HAP-1 (cell line): ENCODE measurements around the gene MTCL1.

Experiments
- DNase-seq, 2 experiments: peaks; one replicate each; pipeline ENCODE4 v3.0.0-alpha.2; 2016 to 2020; ENCODE audit warnings: low spot score in 2 of 2
- H3K27me3 ChIP-seq: fragments of 250-450 bp; sonication (Bioruptor Pico); 2 replicates; pipeline ENCODE4 v1.5.1; 2020; ENCODE audit warnings: low read depth, mild to moderate bottlenecking, moderate library complexity
- H3K36me3 ChIP-seq: fragments of 250-450 bp; sonication (Bioruptor Pico); replicated peaks from 2 replicates; pipeline ENCODE4 v1.5.1; 2020; ENCODE audit warnings: mild to moderate bottlenecking
- H3K4me1 ChIP-seq: fragments of 250-450 bp; sonication (Bioruptor Pico); 2 replicates; pipeline ENCODE4 v1.5.1; 2020; ENCODE audit warnings: mild to moderate bottlenecking
- H3K4me3 ChIP-seq: fragments of 250-450 bp; sonication (Bioruptor Pico); 2 replicates; pipeline ENCODE4 v1.5.1; 2020; ENCODE audit warnings: mild to moderate bottlenecking, moderate library complexity
- H3K9me3 ChIP-seq: fragments of 250-450 bp; sonication (Bioruptor Pico); 2 replicates; pipeline ENCODE4 v1.5.1; 2020; ENCODE audit warnings: mild to moderate bottlenecking, moderate library complexity
- in situ Hi-C: fragments of 300-500 bp; cut with MboI; formaldehyde crosslinking; loops from 3 replicates; pipeline ENCODE4 v1.14.3; 2020; ENCODE audit warnings: low sequenced_read_pairs, inconsistent platforms, mixed read lengths

MTCL1 gene

GRCh38 chr18:8769509-8770095 lies 64.2 kb downstream of the MTCL1 start:
- Histone ChIP-seq H3K4me1 (peaks cover 7% of the 10 kb centered on the region; the same call in 1 of the 2 replicates), H3K4me3 (no peak overlapping the region), H3K27me3 (no peaks in the 10 kb centered on the region), H3K36me3 (no peaks in the 10 kb centered on the region), H3K9me3 (no peaks in the 10 kb centered on the region)
- in situ Hi-C loops: no loop called here
- DNase-seq: no peak

- no peaks in the 10 kb centered on the region for H3K27me3 ChIP-seq
- in situ Hi-C loops: no loop called here
- H3K4me1 ChIP-seq: peaks cover 7% of the 10 kb centered on the region; the same call in 1 of the 2 replicates
- no peak overlapping the region for H3K4me3 ChIP-seq
- DNase-seq: no peak
- no peaks in the 10 kb centered on the region for H3K9me3 ChIP-seq
- no peaks in the 10 kb centered on the region for H3K36me3 ChIP-seq
These were observed 65.3 kb downstream of the MTCL1 start for GRCh38 chr18:8770657-8771056.

GRCh38 chr18:8771930-8772329 lies 66.6 kb downstream of the MTCL1 start:
- no peaks in the 10 kb centered on the region for H3K36me3 ChIP-seq
- in situ Hi-C loops: no loop called here
- no peak for DNase-seq

GRCh38 chr18:8773980-8774379 lies 68.6 kb downstream of the MTCL1 start:
- Histone ChIP-seq H3K36me3 (no peaks in the 10 kb centered on the region), H3K27me3 (no peaks in the 10 kb centered on the region), H3K9me3 (no peaks in the 10 kb centered on the region), H3K4me1 (peaks cover 7% of the 10 kb centered on the region), H3K4me3 (no peak overlapping the region)
- DNase-seq: no peak
- in situ Hi-C loops: no loop called here

More at GRCh38 chr18:8771930-8772329, 66.6 kb downstream of the MTCL1 start:
- Histone ChIP-seq H3K27me3 (no peaks in the 10 kb centered on the region), H3K9me3 (no peaks in the 10 kb centered on the region), H3K4me3 (no peak overlapping the region), H3K4me1 (peaks cover 3% of the 10 kb centered on the region; the same call in 1 of the 2 replicates)

- no peaks in the 10 kb centered on the region for H3K36me3 ChIP-seq
- no peak for DNase-seq
- H3K4me3 ChIP-seq: no peak overlapping the region
- peaks cover 7% of the 10 kb centered on the region for H3K4me1 ChIP-seq
- in situ Hi-C loops: no loop called here
- no peaks in the 10 kb centered on the region for H3K27me3 ChIP-seq
- H3K9me3 ChIP-seq: no peaks in the 10 kb centered on the region
These were observed 70.9 kb downstream of the MTCL1 start for GRCh38 chr18:8776013-8776943.

GRCh38 chr18:8777846-8778245 lies 72.5 kb downstream of the MTCL1 start:
- H3K9me3 ChIP-seq: no peaks in the 10 kb centered on the region
- H3K27me3 ChIP-seq: no peaks in the 10 kb centered on the region
- no peak for DNase-seq
- in situ Hi-C loops: no loop called here
- no peak overlapping the region for H3K4me3 ChIP-seq
- peaks cover 7% of the 10 kb centered on the region for H3K4me1 ChIP-seq
- no peaks in the 10 kb centered on the region for H3K36me3 ChIP-seq

GRCh38 chr18:8778386-8778785 lies 73.0 kb downstream of the MTCL1 start:
- no peaks in the 10 kb centered on the region for H3K27me3 ChIP-seq
- DNase-seq: no peak
- in situ Hi-C loops: no loop called here
- H3K4me1 ChIP-seq: peaks cover 7% of the 10 kb centered on the region
- H3K36me3 ChIP-seq: no peaks in the 10 kb centered on the region
- H3K9me3 ChIP-seq: no peaks in the 10 kb centered on the region
- no peak overlapping the region for H3K4me3 ChIP-seq

GRCh38 chr18:8778824-8779223 lies 73.5 kb downstream of the MTCL1 start:
- Histone ChIP-seq H3K9me3 (no peaks in the 10 kb centered on the region), H3K36me3 (no peaks in the 10 kb centered on the region; the same call in 1 of the 2 replicates), H3K4me3 (no peak overlapping the region), H3K27me3 (no peaks in the 10 kb centered on the region), H3K4me1 (peaks cover 7% of the 10 kb centered on the region)
- in situ Hi-C loops: no loop called here
- DNase-seq: no peak

GRCh38 chr18:8779251-8779650 lies 73.9 kb downstream of the MTCL1 start:
- Histone ChIP-seq H3K36me3 (no peaks in the 10 kb centered on the region; the same call in 1 of the 2 replicates), H3K4me3 (no peak overlapping the region), H3K9me3 (no peaks in the 10 kb centered on the region), H3K4me1 (peaks cover 7% of the 10 kb centered on the region), H3K27me3 (no peaks in the 10 kb centered on the region)
- in situ Hi-C loops: no loop called here
- no peak for DNase-seq

GRCh38 chr18:8780227-8780626 lies 74.9 kb downstream of the MTCL1 start:
- Histone ChIP-seq H3K36me3 (no peaks in the 10 kb centered on the region; the same call in 1 of the 2 replicates), H3K9me3 (no peaks in the 10 kb centered on the region), H3K4me1 (peaks cover 7% of the 10 kb centered on the region), H3K27me3 (no peaks in the 10 kb centered on the region), H3K4me3 (no peak overlapping the region)
- DNase-seq: no peak
- in situ Hi-C loops: no loop called here

- H3K36me3 ChIP-seq: no peaks in the 10 kb centered on the region; the same call in 1 of the 2 replicates
- H3K4me3 ChIP-seq: no peak overlapping the region
- in situ Hi-C loops: no loop called here
- no peak for DNase-seq
- H3K4me1 ChIP-seq: peaks cover 7% of the 10 kb centered on the region
- H3K9me3 ChIP-seq: no peaks in the 10 kb centered on the region
- no peaks in the 10 kb centered on the region for H3K27me3 ChIP-seq
These were observed 76.3 kb downstream of the MTCL1 start for GRCh38 chr18:8781671-8782070.

- Histone ChIP-seq H3K9me3 (no peaks in the 10 kb centered on the region), H3K4me1 (peaks cover 7% of the 10 kb centered on the region), H3K4me3 (no peak overlapping the region), H3K27me3 (no peaks in the 10 kb centered on the region), H3K36me3 (no peaks in the 10 kb centered on the region; the same call in 1 of the 2 replicates)
- no peak for DNase-seq
- in situ Hi-C loops: no loop called here
These were observed 78.1 kb downstream of the MTCL1 start for GRCh38 chr18:8783335-8783993.

- peaks cover 7% of the 10 kb centered on the region for H3K4me1 ChIP-seq
- H3K27me3 ChIP-seq: no peaks in the 10 kb centered on the region
- no peak for DNase-seq
- H3K9me3 ChIP-seq: no peaks in the 10 kb centered on the region
- H3K36me3 ChIP-seq: no peaks in the 10 kb centered on the region; the same call in 1 of the 2 replicates
- in situ Hi-C loops: no loop called here
- no peak overlapping the region for H3K4me3 ChIP-seq
These were observed 78.7 kb downstream of the MTCL1 start for GRCh38 chr18:8783994-8784530.
